Ovary (tissue), 3 donors: ENCODE results near the gene EXOC6B.

Experiments used
- EP300 ChIP-seq: sonication (generic); formaldehyde crosslinking; IDR thresholded peaks from one replicate; pipeline ENCODE4 v1.6.1; 2017; ENCODE audit warnings: antibody characterized with exemption
- TF ChIP-seq, protein P1 (sequence below), 3 donors: fragments of 450-650 bp in 2 of 3; fragments of 200-600 bp in 1 of 3; IDR thresholded peaks; one replicate each; pipeline versions ENCODE4 v1.5.1 to v1.8.0; 2016 to 2022; ENCODE audit warnings: antibody characterized with exemption in 3 of 3, mild to moderate bottlenecking in 1 of 3
- donor health status: DM: no; HTN: no; CAD: no.

DNA sequence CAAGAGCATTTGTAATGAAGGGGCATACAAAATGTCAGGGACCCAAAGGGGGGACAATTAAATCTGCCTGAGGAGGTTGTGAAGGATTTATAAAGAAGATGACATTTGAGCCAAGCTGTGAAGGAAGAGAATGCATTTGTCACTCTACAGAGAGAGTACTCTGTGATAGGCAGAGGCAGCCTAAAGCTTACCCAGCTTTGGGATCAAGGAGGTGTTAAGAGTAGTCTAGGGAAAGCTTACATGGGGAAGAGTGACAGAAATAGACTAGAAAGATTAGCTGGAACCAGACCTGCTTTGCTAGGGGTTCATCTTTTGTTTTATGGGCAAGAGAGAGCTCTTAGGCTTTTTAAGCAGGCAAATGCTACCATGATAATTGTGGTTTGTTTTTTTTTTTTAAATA, 509.1 kb downstream of the EXOC6B start:
- no peak for TF ChIP-seq EP300
- TF ChIP-seq, protein P1, sequence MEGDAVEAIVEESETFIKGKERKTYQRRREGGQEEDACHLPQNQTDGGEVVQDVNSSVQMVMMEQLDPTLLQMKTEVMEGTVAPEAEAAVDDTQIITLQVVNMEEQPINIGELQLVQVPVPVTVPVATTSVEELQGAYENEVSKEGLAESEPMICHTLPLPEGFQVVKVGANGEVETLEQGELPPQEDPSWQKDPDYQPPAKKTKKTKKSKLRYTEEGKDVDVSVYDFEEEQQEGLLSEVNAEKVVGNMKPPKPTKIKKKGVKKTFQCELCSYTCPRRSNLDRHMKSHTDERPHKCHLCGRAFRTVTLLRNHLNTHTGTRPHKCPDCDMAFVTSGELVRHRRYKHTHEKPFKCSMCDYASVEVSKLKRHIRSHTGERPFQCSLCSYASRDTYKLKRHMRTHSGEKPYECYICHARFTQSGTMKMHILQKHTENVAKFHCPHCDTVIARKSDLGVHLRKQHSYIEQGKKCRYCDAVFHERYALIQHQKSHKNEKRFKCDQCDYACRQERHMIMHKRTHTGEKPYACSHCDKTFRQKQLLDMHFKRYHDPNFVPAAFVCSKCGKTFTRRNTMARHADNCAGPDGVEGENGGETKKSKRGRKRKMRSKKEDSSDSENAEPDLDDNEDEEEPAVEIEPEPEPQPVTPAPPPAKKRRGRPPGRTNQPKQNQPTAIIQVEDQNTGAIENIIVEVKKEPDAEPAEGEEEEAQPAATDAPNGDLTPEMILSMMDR (IDR thresholded peaks at IDR 0.05), result no peak
